GM12872 (cell line): ENCODE measurements around the gene UBR1.

ENCODE experiments used
- CTCF ChIP-seq: IDR thresholded peaks from 3 replicates; pipeline ENCODE4 v1.5.1; 2011; ENCODE audit warnings: low read depth, mild to moderate bottlenecking, low read length, moderate library complexity; ENCODE audit not compliant: insufficient read depth

The UBR1 gene

GRCh38 chr15:43135351-43135750 lies 29.5 kb upstream of the UBR1 start:
- no peak for TF ChIP-seq CTCF

- no peak for TF ChIP-seq CTCF
Observed at GRCh38 chr15:43134157-43134635, 28.4 kb upstream of the UBR1 start.

GRCh38 chr15:43133430-43134156 lies 27.8 kb upstream of the UBR1 start, which contains the start of gene TMEM62:
TSS of gene TMEM62 (plus strand) at chr15:43133586. CDS start at chr15:43133803, 217 bp downstream.
- 0 out of 3 replicates have a peak, but pooled peaks have one; percentile 0 for TF ChIP-seq CTCF

- TF ChIP-seq CTCF = no peak
Observed at GRCh38 chr15:43132830-43133429, 27.1 kb upstream of the UBR1 start.

DNA sequence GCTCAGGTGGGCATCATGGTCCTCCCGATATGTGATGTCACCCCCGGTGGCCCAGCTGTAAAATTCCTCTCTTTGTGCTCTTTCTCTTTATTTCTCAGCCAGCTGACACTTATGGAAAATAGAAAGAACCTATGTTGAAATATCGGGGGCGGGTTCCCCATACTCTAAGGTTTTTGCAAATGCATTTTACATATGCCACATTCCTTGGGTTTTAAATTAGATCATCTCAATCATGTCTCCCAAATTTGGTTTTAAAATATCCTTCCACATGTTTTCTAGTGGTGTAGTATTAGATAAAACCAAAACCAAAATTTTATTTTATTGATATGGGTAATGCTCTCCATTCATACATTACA lies 23.1 kb upstream of the UBR1 start:
- no peak for TF ChIP-seq CTCF

DNA sequence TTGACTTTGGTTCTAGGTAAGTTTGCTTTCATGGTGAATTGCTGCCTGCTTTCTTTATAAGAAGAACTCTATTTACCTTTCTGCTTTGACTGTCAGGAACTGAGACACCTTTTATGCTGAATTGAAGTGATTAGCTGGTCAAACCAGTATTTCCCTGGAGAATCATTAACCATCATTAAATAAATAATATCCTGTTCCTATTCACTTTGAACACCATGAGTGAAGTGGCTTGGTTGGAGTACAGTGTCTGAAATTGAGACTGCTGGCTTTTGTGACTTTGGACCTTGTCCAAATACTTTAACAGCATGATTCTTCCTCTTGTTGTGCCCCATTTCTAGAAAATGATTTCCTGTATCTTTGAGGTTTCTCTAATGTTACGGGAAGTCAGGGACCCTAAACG lies 21.9 kb upstream of the UBR1 start:
- TF ChIP-seq CTCF = no peak

GRCh38 chr15:43126356-43126755 lies 20.5 kb upstream of the UBR1 start:
- no peak for TF ChIP-seq CTCF
